Glutamatergic neuron (in vitro differentiated cells): ENCODE measurements around the gene ECEL1. TPM values are rescaled to one million over a fixed set of nuclear protein-coding genes. Genes with fewer than 3 reads are reported as not detected.

Experiments
- DNase-seq: peaks from one replicate; pipeline ENCODE4 v3.0.0; 2022
- H3K27ac Mint-ChIP-seq: one replicate; pipeline ENCODE4 v1.8.0; 2020; ENCODE audit warnings: mild to moderate bottlenecking, mixed read lengths, inconsistent platforms; ENCODE audit not compliant: unreplicated experiment
- H3K27me3 Mint-ChIP-seq: one replicate; pipeline ENCODE4 v1.8.0; 2020; ENCODE audit warnings: mild to moderate bottlenecking, moderate library complexity, mixed read lengths, inconsistent platforms; ENCODE audit not compliant: unreplicated experiment
- H3K36me3 Mint-ChIP-seq: one replicate; pipeline ENCODE4 v1.8.0; 2020; ENCODE audit warnings: mild to moderate bottlenecking, mixed read lengths, inconsistent platforms; ENCODE audit not compliant: unreplicated experiment
- H3K4me1 Mint-ChIP-seq: one replicate; pipeline ENCODE4 v1.8.0; 2020; ENCODE audit warnings: mild to moderate bottlenecking, low read depth, mixed read lengths, inconsistent platforms; ENCODE audit not compliant: unreplicated experiment
- H3K4me3 Mint-ChIP-seq: one replicate; pipeline ENCODE4 v1.8.0; 2020; ENCODE audit warnings: mild to moderate bottlenecking, mixed read lengths, inconsistent platforms; ENCODE audit not compliant: unreplicated experiment
- H3K9me3 Mint-ChIP-seq: one replicate; pipeline ENCODE4 v1.8.0; 2020; ENCODE audit warnings: mild to moderate bottlenecking, moderate library complexity, mixed read lengths, inconsistent platforms; ENCODE audit not compliant: unreplicated experiment
- CTCF ChIP-seq: fragments of 200-600 bp; sonication (generic); IDR thresholded peaks from one replicate; pipeline ENCODE4 v1.5.0; 2021; ENCODE audit not compliant: partially characterized antibody, unreplicated experiment
- total RNA-seq: library from RNA; stranded (reverse); fragmentation: NEBNext Ultra II Directional; extraction: Animal tissue kit (Norgen Biotek cat#: 25700); gene quantifications from one replicate; pipeline ENCODE4 v1.2.1, GENCODE V29; 2021; ENCODE audit not compliant: unreplicated experiment

The ECEL1 gene
- total RNA-seq, 1 donor from 2014 or later: 2.3 TPM

GRCh38 chr2:232479341-232480200 is 8.1 kb downstream of the ECEL1 start:
- peak; percentile 14 for DNase-seq
- Mint-ChIP-seq H3K27me3 (peaks cover 18% of the 10 kb centered on the region), H3K4me1 (no peaks in the 10 kb centered on the region)

GRCh38 chr2:232478571-232479340 is 8.9 kb downstream of the ECEL1 start:
- no peak for TF ChIP-seq CTCF
- Mint-ChIP-seq H3K27me3 (peaks cover 18% of the 10 kb centered on the region), H3K9me3 (peaks cover 2% of the 10 kb centered on the region), H3K36me3 (no peaks in the 10 kb centered on the region), H3K4me1 (no peaks in the 10 kb centered on the region), H3K4me3 (no peak overlapping the region), H3K27ac (no peak overlapping the region)
- no peak for DNase-seq

More at GRCh38 chr2:232479341-232480200, 8.1 kb downstream of the ECEL1 start:
- H3K9me3 Mint-ChIP-seq: peaks cover 2% of the 10 kb centered on the region
- H3K4me3 Mint-ChIP-seq: no peak overlapping the region
- no peaks in the 10 kb centered on the region for H3K36me3 Mint-ChIP-seq
- H3K27ac Mint-ChIP-seq: no peak overlapping the region
- no peak for TF ChIP-seq CTCF

- no peak overlapping the region for H3K4me3 Mint-ChIP-seq
- no peak overlapping the region for H3K27ac Mint-ChIP-seq
- no peaks in the 10 kb centered on the region for H3K4me1 Mint-ChIP-seq
- no peak for TF ChIP-seq CTCF
- peaks cover 3% of the 10 kb centered on the region for H3K36me3 Mint-ChIP-seq
- H3K27me3 Mint-ChIP-seq: peaks cover 17% of the 10 kb centered on the region
- DNase-seq: no peak
- H3K9me3 Mint-ChIP-seq: peaks cover 2% of the 10 kb centered on the region
These were observed 9.7 kb downstream of the ECEL1 start for GRCh38 chr2:232477751-232478510.

- TF ChIP-seq CTCF: no peak
- Mint-ChIP-seq H3K4me3 (no peak overlapping the region), H3K27me3 (peaks cover 21% of the 10 kb centered on the region), H3K9me3 (peaks cover 4% of the 10 kb centered on the region), H3K36me3 (peaks cover 11% of the 10 kb centered on the region), H3K4me1 (no peaks in the 10 kb centered on the region), H3K27ac (no peak overlapping the region)
- DNase-seq: no peak
These were observed 10.8 kb downstream of the ECEL1 start for GRCh38 chr2:232476791-232477190.
